ES-I3 (cell line): ENCODE results near the gene TBR1.
A peak's percentile ranks its signal among the peaks of the same experiment; 100 is the strongest.

Experiments used
- H3K36me3 ChIP-seq: 2 replicates; pipeline ENCODE4 v1.6.1; 2013; ENCODE audit warnings: mild to moderate bottlenecking, low read length, control low read depth, moderate library complexity; ENCODE audit not compliant: insufficient read depth
- H3K4me1 ChIP-seq: 2 replicates; pipeline ENCODE4 v1.6.1; 2013; ENCODE audit warnings: mild to moderate bottlenecking, control low read depth, low read length; ENCODE audit not compliant: insufficient read depth
- H3K9ac ChIP-seq: 2 replicates; pipeline ENCODE4 v1.6.1; 2013; ENCODE audit warnings: low read depth, mild to moderate bottlenecking, low read length, moderate library complexity
- H3K9me3 ChIP-seq: 2 replicates; pipeline ENCODE4 v1.6.1; 2013; ENCODE audit warnings: mild to moderate bottlenecking, low read length, moderate library complexity; ENCODE audit not compliant: control insufficient read depth, insufficient read depth

TBR1 gene

GRCh38 chr2:161400076-161400475, 16.0 kb upstream of the TBR1 start:
- H3K4me1 ChIP-seq = no peaks in the 10 kb centered on the region
- H3K9me3 ChIP-seq = no peaks in the 10 kb centered on the region
- no peak overlapping the region for H3K9ac ChIP-seq
- H3K36me3 ChIP-seq = peaks cover 3% of the 10 kb centered on the region; the same call in 1 of the 2 replicates

- Histone ChIP-seq H3K36me3 (peaks cover 3% of the 10 kb centered on the region; the same call in 1 of the 2 replicates), H3K9ac (no peak overlapping the region), H3K4me1 (no peaks in the 10 kb centered on the region), H3K9me3 (no peaks in the 10 kb centered on the region)
Observed at GRCh38 chr2:161402297-161402696, 13.8 kb upstream of the TBR1 start.

GRCh38 chr2:161406316-161406715, 9.8 kb upstream of the TBR1 start:
- no peak overlapping the region for H3K9ac ChIP-seq
- H3K36me3 ChIP-seq = peaks cover 3% of the 10 kb centered on the region; the same call in 1 of the 2 replicates
- no peaks in the 10 kb centered on the region for H3K4me1 ChIP-seq
- no peaks in the 10 kb centered on the region for H3K9me3 ChIP-seq

GRCh38 chr2:161407597-161407996, 8.5 kb upstream of the TBR1 start:
- no peaks in the 10 kb centered on the region for H3K4me1 ChIP-seq
- H3K36me3 ChIP-seq = no peaks in the 10 kb centered on the region
- no peak overlapping the region for H3K9ac ChIP-seq
- no peaks in the 10 kb centered on the region for H3K9me3 ChIP-seq

GRCh38 chr2:161409308-161409907, 6.7 kb upstream of the TBR1 start:
- Histone ChIP-seq H3K36me3 (no peaks in the 10 kb centered on the region), H3K9ac (no peak overlapping the region), H3K4me1 (0 out of 2 replicates have a peak, but pooled peaks cover 4% of the 10 kb centered on the region), H3K9me3 (no peaks in the 10 kb centered on the region)

- Histone ChIP-seq H3K36me3 (no peaks in the 10 kb centered on the region), H3K4me1 (peaks cover 5% of the 10 kb centered on the region; the same call in 1 of the 2 replicates), H3K9ac (no peak overlapping the region), H3K9me3 (no peaks in the 10 kb centered on the region)
Observed at GRCh38 chr2:161412346-161412745, 3.8 kb upstream of the TBR1 start.

GRCh38 chr2:161414042-161415033, 1.8 kb upstream of the TBR1 start:
- Histone ChIP-seq H3K9me3 (no peaks in the 10 kb centered on the region), H3K36me3 (no peaks in the 10 kb centered on the region), H3K4me1 (peaks cover 9% of the 10 kb centered on the region; the same call in 1 of the 2 replicates), H3K9ac (peak overlapping the region; percentile 53)

GRCh38 chr2:161415034-161415986, 787 bp upstream of the TBR1 start:
- Histone ChIP-seq H3K9ac (peak overlapping the region; percentile 53), H3K36me3 (no peaks in the 10 kb centered on the region), H3K9me3 (no peaks in the 10 kb centered on the region), H3K4me1 (peaks cover 9% of the 10 kb centered on the region; the same call in 1 of the 2 replicates)

- peak overlapping the region; percentile 22; the same call in 1 of the 2 replicates for H3K9ac ChIP-seq
- no peaks in the 10 kb centered on the region for H3K36me3 ChIP-seq
- peaks cover 9% of the 10 kb centered on the region; the same call in 1 of the 2 replicates for H3K4me1 ChIP-seq
- H3K9me3 ChIP-seq = no peaks in the 10 kb centered on the region
Observed at GRCh38 chr2:161416708-161417437, 776 bp downstream of the TBR1 start.

GRCh38 chr2:161417438-161418274, 1.6 kb downstream of the TBR1 start:
- H3K36me3 ChIP-seq = no peaks in the 10 kb centered on the region
- no peak overlapping the region; the same call in 1 of the 2 replicates for H3K9ac ChIP-seq
- no peaks in the 10 kb centered on the region for H3K9me3 ChIP-seq
- H3K4me1 ChIP-seq = peaks cover 9% of the 10 kb centered on the region; the same call in 1 of the 2 replicates

GRCh38 chr2:161418275-161418714, 2.2 kb downstream of the TBR1 start:
- H3K4me1 ChIP-seq = peaks cover 7% of the 10 kb centered on the region; the same call in 1 of the 2 replicates
- peak overlapping the region; percentile 27; the same call in 1 of the 2 replicates for H3K9ac ChIP-seq
- no peaks in the 10 kb centered on the region for H3K36me3 ChIP-seq
- H3K9me3 ChIP-seq = no peaks in the 10 kb centered on the region

- Histone ChIP-seq H3K4me1 (peaks cover 5% of the 10 kb centered on the region; the same call in 1 of the 2 replicates), H3K36me3 (no peaks in the 10 kb centered on the region), H3K9ac (peak overlapping the region; percentile 27; the same call in 1 of the 2 replicates), H3K9me3 (no peaks in the 10 kb centered on the region)
Observed at GRCh38 chr2:161418715-161419637, 2.9 kb downstream of the TBR1 start.
